Left ventricle myocardium inferior (tissue), 1 donor: ENCODE results near the gene EHMT1. TPM values are rescaled to one million over a fixed set of nuclear protein-coding genes. Genes with fewer than 3 reads are reported as not detected.

ENCODE experiments used
- DNase-seq: peaks from one replicate; pipeline ENCODE4 v3.0.0-alpha.2; 2020
- H3K27ac ChIP-seq: fragments of 200-600 bp; replicated peaks from 2 replicates; pipeline ENCODE4 v1.8.0; 2021
- H3K27me3 ChIP-seq: fragments of 200-600 bp; 2 replicates; pipeline ENCODE4 v1.8.0; 2021; ENCODE audit warnings: low read depth
- H3K36me3 ChIP-seq: fragments of 200-600 bp; 2 replicates; pipeline ENCODE4 v1.8.0; 2021
- H3K4me1 ChIP-seq: fragments of 200-600 bp; 2 replicates; pipeline ENCODE4 v1.8.0; 2021
- H3K4me3 ChIP-seq: fragments of 200-600 bp; 2 replicates; pipeline ENCODE4 v1.8.0; 2021; ENCODE audit warnings: mild to moderate bottlenecking, moderate library complexity
- H3K9me3 ChIP-seq: fragments of 200-600 bp; replicated peaks from 2 replicates; pipeline ENCODE4 v1.8.0; 2021
- CTCF ChIP-seq: fragments of 200-600 bp; IDR thresholded peaks from 2 replicates; pipeline ENCODE4 v1.8.0; 2021; ENCODE audit warnings: antibody characterized with exemption, mild to moderate bottlenecking, borderline replicate concordance
- intact Hi-C: fragments of 100-400 bp; cut with micrococcal nuclease; formaldehyde crosslinking; loops from one replicate; pipeline ENCODE4 v1.11.0; 2022
- total RNA-seq: library from RNA; stranded (reverse); fragmentation: NEBNext Ultra II Directional; extraction: Animal tissue kit (Norgen Biotek cat#: 25700); gene quantifications from one replicate; pipeline ENCODE4 v1.2.1, GENCODE V29; 2021
- donor health status: DM: no; HTN: yes; CAD: no; lungs with severe emphysema.

Gene EHMT1
- total RNA-seq, 1 donor from 2014 or later, result 31.3 TPM

- DNase-seq, result no peak
- TF ChIP-seq CTCF, result no peak
- Histone ChIP-seq H3K27me3 (no peaks in the 10 kb centered on the region), H3K9me3 (peaks cover 8% of the 10 kb centered on the region), H3K36me3 (peaks cover 65% of the 10 kb centered on the region), H3K4me1 (no peaks in the 10 kb centered on the region), H3K27ac (no peak overlapping the region), H3K4me3 (no peak overlapping the region)
- intact Hi-C loops, result no loop called here
Measured at GRCh38 chr9:137829260-137829996, 210.6 kb downstream of the EHMT1 start.

DNA sequence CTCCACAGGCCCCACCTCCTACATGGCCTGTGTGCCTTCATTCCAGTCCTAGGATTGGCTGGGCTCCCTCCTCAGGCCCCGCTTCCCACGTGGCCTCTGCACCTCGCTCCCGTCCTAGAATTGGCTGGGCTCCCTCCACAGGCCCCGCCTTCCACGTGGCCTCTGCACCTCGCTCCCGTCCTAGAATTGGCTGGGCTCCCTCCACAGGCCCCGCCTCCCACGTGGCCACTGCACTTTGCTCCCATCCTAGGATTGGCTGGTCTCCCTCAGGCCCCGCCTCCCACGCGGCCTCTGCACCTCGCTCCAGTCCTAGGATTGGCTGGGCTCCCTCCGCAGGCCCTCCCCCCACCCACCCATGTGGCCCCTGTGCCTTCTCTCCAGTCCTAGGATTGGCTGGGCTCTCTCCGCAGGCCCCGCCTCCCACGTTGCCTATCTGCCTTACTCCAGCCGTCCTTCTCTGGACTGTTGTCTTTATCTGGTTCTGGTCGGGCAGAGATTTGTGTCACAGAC, 213.4 kb downstream of the EHMT1 start:
- intact Hi-C loops, result no loop called here
- H3K27ac ChIP-seq, result no peak overlapping the region
- DNase-seq, result no peak
- peaks cover 66% of the 10 kb centered on the region for H3K36me3 ChIP-seq
- no peak overlapping the region for H3K4me3 ChIP-seq
- H3K9me3 ChIP-seq, result no peaks in the 10 kb centered on the region
- H3K27me3 ChIP-seq, result no peaks in the 10 kb centered on the region
- no peak for TF ChIP-seq CTCF
- no peaks in the 10 kb centered on the region for H3K4me1 ChIP-seq

GRCh38 chr9:137832830-137833590, 214.2 kb downstream of the EHMT1 start:
- Histone ChIP-seq H3K36me3 (peaks cover 62% of the 10 kb centered on the region), H3K4me1 (no peaks in the 10 kb centered on the region)

DNA sequence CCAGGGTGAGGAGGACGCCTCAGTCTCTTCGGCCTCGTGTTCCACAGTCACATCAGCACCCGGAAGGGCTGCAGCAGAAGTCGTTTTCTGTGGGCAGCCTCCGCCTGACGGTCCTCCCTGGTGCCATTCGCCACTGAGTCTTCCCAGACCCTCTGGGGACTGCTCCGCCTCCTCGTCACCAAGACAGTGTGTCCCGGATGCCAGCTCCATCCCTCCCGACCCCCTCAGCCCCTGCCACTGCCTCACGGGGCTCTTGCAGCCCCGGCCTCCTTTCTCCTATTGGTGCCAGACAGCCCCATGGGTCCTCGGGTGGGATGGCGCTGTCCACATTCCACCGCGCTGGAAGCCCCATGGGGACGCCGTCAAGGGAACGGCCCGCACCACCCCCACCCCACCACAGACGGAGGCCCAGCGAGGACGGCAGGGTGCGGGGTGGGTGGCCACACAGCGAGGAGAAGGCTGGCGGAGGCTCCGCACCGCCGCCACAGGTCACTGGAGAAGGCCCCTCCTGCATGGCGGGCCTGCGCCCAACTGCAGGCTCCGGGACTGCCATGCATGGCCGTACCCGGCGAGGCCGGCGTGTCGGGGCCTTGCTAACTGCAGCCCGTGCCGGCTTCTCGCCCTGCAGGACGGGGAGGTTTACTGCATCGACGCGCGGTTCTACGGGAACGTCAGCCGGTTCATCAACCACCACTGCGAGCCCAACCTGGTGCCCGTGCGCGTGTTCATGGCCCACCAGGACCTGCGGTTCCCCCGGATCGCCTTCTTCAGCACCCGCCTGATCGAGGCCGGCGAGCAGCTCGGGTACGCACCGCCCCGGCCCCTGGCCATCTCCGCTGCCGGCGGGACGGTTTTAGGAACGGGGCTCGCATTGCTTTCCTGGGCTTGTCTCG, 215.2 kb downstream of the EHMT1 start:
- no peak for DNase-seq
- no peak overlapping the region for H3K4me3 ChIP-seq
- intact Hi-C loops, result no loop called here
- H3K36me3 ChIP-seq, result peaks cover 67% of the 10 kb centered on the region
- H3K27ac ChIP-seq, result no peak overlapping the region
- H3K4me1 ChIP-seq, result no peaks in the 10 kb centered on the region
- H3K9me3 ChIP-seq, result peaks cover 7% of the 10 kb centered on the region
- H3K27me3 ChIP-seq, result no peaks in the 10 kb centered on the region
- TF ChIP-seq CTCF, result no peak

More at GRCh38 chr9:137832830-137833590, 214.2 kb downstream of the EHMT1 start:
- no peaks in the 10 kb centered on the region for H3K9me3 ChIP-seq
- H3K27me3 ChIP-seq, result no peaks in the 10 kb centered on the region
- H3K4me3 ChIP-seq, result no peak overlapping the region
- intact Hi-C loops, result no loop called here
- no peak overlapping the region for H3K27ac ChIP-seq
- TF ChIP-seq CTCF, result no peak
- no peak for DNase-seq
